ENCODE results near the gene HNRNPU. TPM values are rescaled to one million over a fixed set of nuclear protein-coding genes. Genes with fewer than 3 reads are reported as not detected.

HNRNPU gene
- total and polyA plus RNA-seq, 2 donors from 2014 or later, result 153 to 329 TPM

DNA sequence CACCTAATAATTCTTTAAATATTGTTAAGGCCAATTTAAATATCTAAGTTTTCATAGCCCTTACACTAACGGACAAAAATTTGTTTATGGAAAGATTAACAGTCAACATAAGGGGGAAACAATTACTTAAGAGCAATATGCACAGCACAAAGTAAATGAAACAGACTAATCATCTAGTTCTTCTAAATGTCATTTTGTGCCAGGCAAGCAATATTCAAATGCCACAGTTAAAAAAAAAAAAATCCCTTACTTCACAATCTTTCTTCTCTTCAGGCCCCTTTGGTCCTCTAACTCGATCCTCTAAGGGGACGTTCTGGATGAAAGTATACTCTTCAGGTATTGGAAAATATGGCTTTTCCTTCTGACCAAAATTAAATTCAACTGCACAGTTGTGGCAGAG, 6.6 kb downstream of the HNRNPU start:
- Histone ChIP-seq H3K27ac (ENCODE audit: low read depth in 2 of 2, low read length in 2 of 2) (no peak overlapping the region), H3K36me3 (ENCODE audit: control insufficient read depth in 2 of 3, insufficient read depth in 3 of 3, low read length in 3 of 3) (peaks cover 34 to 70% (median 52%) of the 10 kb centered on the region in 3 donors), H3K27me3 (ENCODE audit: control insufficient read depth, insufficient read depth, low read length) (no peaks in the 10 kb centered on the region), H3K4me3 (ENCODE audit: low read length in 3 of 3) (no peak overlapping the region), H3K9me3 (ENCODE audit: control insufficient read depth in 2 of 3, insufficient read depth in 1 of 3, low read length in 3 of 3) (no peaks in the 10 kb centered on the region), H3K4me1 (ENCODE audit: control insufficient read depth in 2 of 3, insufficient read depth in 2 of 3, low read depth in 1 of 3, low read length in 3 of 3) (peaks cover 5 to 19% (median 17%) of the 10 kb centered on the region in 3 donors), H3K9ac (ENCODE audit: low read length in 3 of 3) (no peak overlapping the region)
- FAIRE-seq (no peak), DNase-seq (no peak)
- intact Hi-C loops (cut with DNase I), result no loop called here
- TF ChIP-seq CTCF (IDR thresholded peaks at IDR 0.05; ENCODE audit: borderline replicate concordance, extremely low read depth, insufficient read depth), result no peak

- DNase-seq (no peak), FAIRE-seq (no peak)
- Histone ChIP-seq H3K36me3 (ENCODE audit: control insufficient read depth in 2 of 3, insufficient read depth in 3 of 3, low read length in 3 of 3) (peaks cover 34 to 66% (median 47%) of the 10 kb centered on the region in 3 donors), H3K27me3 (ENCODE audit: control insufficient read depth, insufficient read depth, low read length) (no peaks in the 10 kb centered on the region), H3K4me1 (ENCODE audit: control insufficient read depth in 2 of 3, insufficient read depth in 2 of 3, low read depth in 1 of 3, low read length in 3 of 3) (peaks cover 0 to 8% (median 6%) of the 10 kb centered on the region in 3 donors), H3K4me3 (ENCODE audit: low read length in 3 of 3) (no peak overlapping the region), H3K27ac (ENCODE audit: low read depth in 2 of 2, low read length in 2 of 2) (no peak overlapping the region), H3K9ac (ENCODE audit: low read length in 3 of 3) (no peak overlapping the region), H3K9me3 (ENCODE audit: control insufficient read depth in 2 of 3, insufficient read depth in 1 of 3, low read length in 3 of 3) (no peaks in the 10 kb centered on the region)
- intact Hi-C loops (cut with DNase I), result no loop called here
- TF ChIP-seq CTCF (IDR thresholded peaks at IDR 0.05; ENCODE audit: borderline replicate concordance, extremely low read depth, insufficient read depth), result no peak
Measured at GRCh38 chr1:244854865-244855578, 9.3 kb downstream of the HNRNPU start.

DNA sequence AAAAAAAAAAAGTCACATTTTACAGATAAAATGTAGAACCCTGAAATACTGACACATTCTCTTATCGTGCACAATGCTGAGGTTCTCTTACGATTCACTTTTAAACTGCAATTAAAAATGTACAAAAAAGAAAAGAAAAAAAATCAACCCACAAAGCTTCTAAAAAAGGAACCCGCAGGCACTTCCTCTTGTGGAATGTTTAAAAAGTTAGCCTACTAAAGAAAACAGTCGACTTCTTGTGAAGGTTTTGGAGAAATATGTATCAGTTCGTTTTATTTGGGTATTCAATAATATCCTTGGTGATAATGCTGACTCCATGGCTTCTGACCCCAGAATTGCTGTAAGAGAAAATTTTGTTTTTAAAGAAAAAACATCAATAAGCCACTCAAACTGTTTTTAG, 10.2 kb downstream of the HNRNPU start:
- Histone ChIP-seq H3K27ac (ENCODE audit: low read depth in 2 of 2, low read length in 2 of 2) (no peak overlapping the region), H3K36me3 (ENCODE audit: control insufficient read depth in 2 of 3, insufficient read depth in 3 of 3, low read length in 3 of 3) (peaks cover 32 to 59% (median 44%) of the 10 kb centered on the region in 3 donors), H3K9me3 (ENCODE audit: control insufficient read depth in 2 of 3, insufficient read depth in 1 of 3, low read length in 3 of 3) (no peaks in the 10 kb centered on the region), H3K4me1 (ENCODE audit: control insufficient read depth in 2 of 3, insufficient read depth in 2 of 3, low read depth in 1 of 3, low read length in 3 of 3) (peaks cover 0 to 5% (median 4%) of the 10 kb centered on the region in 3 donors), H3K27me3 (ENCODE audit: control insufficient read depth, insufficient read depth, low read length) (no peaks in the 10 kb centered on the region), H3K9ac (ENCODE audit: low read length in 3 of 3) (no peak overlapping the region), H3K4me3 (ENCODE audit: low read length in 3 of 3) (no peak overlapping the region)
- DNase-seq, result no peak
- no peak for FAIRE-seq
- intact Hi-C loops (cut with DNase I), result no loop called here
- no peak for TF ChIP-seq CTCF (IDR thresholded peaks at IDR 0.05; ENCODE audit: borderline replicate concordance, extremely low read depth, insufficient read depth)
